Adipose tissue (tissue), 3 donors: ENCODE measurements around the gene CACNA1B. TPM values are rescaled to one million over a fixed set of nuclear protein-coding genes. Genes with fewer than 3 reads are reported as not detected.
"Not testable (repeated sequence)": the region's sequence is repeated elsewhere in the genome, so short reads cannot be mapped to it uniquely, and the experiment has no call there.

Experiments used
- H3K27ac ChIP-seq: one replicate; pipeline ENCODE4 v1.5.1; 2013; ENCODE audit warnings: low read depth, low read length
- WGBS, 3 donors: extraction: QIAGEN DNeasy Blood & Tissue Kit; methylation state at CpG; one replicate each; pipeline ENCODE4 v1.1.7; 2013; 5-methylcytosine and 5-hydroxymethylcytosine counted together
- polyA plus RNA-seq, 3 donors: library from polyadenylated mRNA; stranded (reverse); fragments of 200-250 nt; gene quantifications; one replicate each; pipeline ENCODE4 v1.2.3, GENCODE V29; 2013
- donor health status: healthy with polysubstance abuse.
- donor health status: Bipolar disorder and iron deficiency.
- donor health status: healthy.

Gene CACNA1B
- polyA plus RNA-seq, 3 donors: 0.04 to 0.20 TPM; not detected in 1

DNA sequence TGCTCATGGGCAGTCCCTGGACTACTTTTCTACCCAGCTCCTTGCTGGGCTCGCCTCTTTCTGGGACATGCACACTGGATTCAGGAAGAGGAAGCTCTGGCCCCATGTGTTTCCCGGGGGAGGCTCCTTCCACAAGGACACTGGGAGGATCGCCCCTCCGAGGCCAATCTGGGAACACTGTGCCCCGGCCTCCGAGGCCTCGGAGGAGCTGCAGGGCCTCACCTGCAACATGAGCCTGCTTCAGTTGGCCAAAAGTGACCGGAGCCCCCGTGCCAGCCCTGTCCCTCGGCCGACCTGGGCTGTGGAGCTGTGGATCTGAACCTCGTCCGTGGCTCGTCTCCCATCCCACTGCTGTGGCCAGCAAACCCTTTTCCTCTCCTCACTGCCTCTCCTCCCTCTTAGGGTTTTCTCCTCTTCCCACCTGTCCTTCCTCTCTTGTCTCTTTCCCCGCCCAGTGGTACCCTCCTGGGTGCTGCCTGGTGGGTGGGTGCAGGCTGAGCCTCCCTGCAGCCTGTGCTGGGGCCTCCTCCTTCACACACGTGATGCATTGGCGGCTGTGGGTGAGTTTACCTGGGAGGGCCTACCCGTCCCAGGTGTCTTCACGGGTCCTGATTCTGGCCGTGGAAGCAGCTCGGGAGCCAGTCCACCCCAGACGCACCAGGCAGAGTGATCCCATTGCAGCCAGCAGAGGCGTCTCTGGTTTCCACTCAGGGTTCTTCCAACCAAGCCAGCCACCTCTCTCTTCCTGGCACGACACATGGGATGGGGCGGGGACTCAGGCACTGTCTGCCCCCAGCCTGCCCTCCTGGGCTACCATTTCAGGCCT, 241.8 kb downstream of the CACNA1B start:
- WGBS, 3 donors: 83 to 90% (median 84%) methylated on average over 25 of the region's 25 CpGs
- H3K27ac ChIP-seq: no peak overlapping the region

DNA sequence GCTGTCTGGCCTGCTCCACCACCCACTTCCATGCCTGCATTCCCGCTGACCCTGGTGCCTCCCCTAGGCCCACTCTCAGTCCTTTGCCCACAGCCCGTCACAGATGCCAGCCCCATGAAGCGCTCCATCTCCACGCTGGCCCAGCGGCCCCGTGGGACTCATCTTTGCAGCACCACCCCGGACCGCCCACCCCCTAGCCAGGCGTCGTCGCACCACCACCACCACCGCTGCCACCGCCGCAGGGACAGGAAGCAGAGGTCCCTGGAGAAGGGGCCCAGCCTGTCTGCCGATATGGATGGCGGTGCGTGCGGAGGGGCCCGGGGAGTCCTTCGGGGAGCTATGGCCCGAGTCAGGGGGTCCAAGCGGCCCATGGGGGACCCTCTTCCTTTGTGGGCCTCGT, 242.5 kb downstream of the CACNA1B start:
- 91 to 92% (median 92%) methylated on average over 23 of the region's 23 CpGs for WGBS, 3 donors
- H3K27ac ChIP-seq: no peak overlapping the region

DNA sequence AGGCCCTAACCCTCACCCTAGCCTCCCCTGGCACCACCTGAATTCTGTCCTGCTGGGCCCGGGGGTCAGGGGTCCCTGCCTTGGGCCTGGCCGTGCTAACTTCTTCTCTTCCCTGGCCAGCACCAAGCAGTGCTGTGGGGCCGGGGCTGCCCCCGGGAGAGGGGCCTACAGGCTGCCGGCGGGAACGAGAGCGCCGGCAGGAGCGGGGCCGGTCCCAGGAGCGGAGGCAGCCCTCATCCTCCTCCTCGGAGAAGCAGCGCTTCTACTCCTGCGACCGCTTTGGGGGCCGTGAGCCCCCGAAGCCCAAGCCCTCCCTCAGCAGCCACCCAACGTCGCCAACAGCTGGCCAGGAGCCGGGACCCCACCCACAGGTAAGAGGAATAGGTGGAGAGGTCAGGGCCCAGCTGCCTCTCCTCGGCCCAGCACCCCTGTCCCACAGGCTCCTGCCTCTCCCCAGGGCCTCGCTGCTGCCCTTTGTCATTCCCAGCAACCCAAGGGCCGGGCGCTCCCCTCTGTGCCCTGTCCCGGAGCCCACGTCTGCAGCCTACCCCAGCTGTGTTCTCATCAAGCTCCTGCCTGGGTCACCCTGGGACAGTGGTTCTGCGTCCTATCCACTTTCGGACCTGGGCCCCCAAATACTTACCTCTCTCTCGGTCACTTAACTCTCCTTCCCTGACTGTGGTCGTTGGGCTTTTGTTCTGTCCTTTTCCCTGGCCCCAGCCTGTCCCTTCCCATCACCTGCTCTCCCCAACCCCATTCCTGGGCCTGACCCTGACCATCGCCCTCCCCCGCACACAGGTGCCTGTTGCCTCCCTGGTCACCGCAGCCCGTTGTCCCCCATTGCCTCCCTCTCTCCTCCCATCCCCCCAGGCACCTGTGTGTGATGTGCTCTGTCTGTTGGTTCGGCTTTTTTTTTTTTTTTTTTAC, 243.2 kb downstream of the CACNA1B start:
- H3K27ac ChIP-seq: no peak overlapping the region
- WGBS, 3 donors: 84 to 92% (median 92%) methylated on average over 25 to 36 of the region's 36 CpGs

DNA sequence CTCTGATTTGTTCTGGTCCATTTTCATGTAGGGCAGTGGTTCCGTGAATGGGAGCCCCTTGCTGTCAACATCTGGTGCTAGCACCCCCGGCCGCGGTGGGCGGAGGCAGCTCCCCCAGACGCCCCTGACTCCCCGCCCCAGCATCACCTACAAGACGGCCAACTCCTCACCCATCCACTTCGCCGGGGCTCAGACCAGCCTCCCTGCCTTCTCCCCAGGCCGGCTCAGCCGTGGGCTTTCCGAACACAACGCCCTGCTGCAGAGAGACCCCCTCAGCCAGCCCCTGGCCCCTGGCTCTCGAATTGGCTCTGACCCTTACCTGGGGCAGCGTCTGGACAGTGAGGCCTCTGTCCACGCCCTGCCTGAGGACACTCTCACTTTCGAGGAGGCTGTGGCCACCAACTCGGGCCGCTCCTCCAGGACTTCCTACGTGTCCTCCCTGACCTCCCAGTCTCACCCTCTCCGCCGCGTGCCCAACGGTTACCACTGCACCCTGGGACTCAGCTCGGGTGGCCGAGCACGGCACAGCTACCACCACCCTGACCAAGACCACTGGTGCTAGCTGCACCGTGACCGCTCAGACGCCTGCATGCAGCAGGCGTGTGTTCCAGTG, 244.0 kb downstream of the CACNA1B start:
- H3K27ac ChIP-seq: no peak overlapping the region
- WGBS, 3 donors: 88 to 93% (median 90%) methylated on average over 32 of the region's 32 CpGs

DNA sequence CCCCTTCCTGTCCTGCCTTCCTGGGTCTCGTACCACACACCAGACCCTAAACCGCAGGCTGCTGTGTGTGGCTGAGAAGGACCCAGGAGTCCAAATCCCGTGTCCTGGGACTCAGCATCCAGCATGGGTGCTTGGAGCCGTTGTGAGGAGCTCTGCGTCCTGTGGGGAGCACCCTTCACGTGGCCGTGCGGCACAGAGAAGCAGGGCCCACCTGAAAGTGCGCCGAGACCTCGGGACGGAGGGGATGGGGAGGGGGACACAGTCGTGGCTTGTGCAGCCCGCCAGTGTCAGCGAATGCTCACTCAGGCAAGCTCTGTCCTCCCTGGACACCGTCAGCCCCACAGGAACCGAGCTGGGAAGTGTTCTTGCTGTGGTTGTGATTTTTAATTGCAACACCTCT, 244.6 kb downstream of the CACNA1B start:
- 75 to 83% (median 76%) methylated on average over 17 of the region's 17 CpGs for WGBS, 3 donors
- H3K27ac ChIP-seq: no peak overlapping the region

DNA sequence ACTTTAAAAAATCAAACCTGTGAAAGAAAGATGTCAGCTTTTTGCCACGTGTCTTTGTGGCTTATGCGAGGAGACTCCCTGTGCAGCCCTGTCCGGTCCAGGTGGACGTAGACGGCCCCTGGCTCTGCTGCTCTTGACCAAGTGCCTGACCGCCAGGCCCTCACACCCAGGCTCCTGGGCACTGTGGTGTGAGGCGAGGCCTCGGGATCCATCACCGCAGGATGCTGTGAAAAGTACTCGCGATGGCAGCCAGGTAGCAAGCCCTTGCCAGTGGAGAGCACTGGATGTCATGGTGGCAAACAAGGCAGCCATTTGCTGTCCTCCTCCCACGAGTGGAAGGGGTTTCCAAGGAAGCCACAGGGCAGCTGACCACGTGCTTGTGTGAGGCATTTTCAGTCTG, 245.1 kb downstream of the CACNA1B start:
- 68 to 72% (median 68%) methylated on average over 13 of the region's 13 CpGs for WGBS, 3 donors
- H3K27ac ChIP-seq: no peak overlapping the region

DNA sequence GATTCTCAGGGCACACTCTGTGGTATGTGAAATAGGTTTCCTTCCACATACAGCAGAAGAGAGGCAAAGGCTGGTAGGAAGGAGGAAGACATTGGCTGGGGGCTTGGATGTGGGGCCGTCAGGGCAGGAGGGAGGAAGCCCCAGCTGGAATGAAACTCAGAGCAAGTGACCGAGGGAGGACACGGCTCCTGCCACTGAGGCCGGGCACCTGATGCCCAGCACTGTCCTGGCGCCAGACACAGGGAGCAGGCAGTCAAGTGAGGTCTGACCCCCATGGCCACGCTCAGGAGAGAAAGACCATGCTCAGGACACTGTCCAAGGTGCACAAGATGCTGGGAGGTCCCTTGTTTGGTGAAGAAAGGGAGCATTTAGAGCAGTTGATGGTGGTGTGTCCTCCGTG, 245.5 kb downstream of the CACNA1B start:
- H3K27ac ChIP-seq: no peak overlapping the region
- WGBS, 3 donors: 78 to 85% (median 79%) methylated on average over 7 of the region's 7 CpGs

DNA sequence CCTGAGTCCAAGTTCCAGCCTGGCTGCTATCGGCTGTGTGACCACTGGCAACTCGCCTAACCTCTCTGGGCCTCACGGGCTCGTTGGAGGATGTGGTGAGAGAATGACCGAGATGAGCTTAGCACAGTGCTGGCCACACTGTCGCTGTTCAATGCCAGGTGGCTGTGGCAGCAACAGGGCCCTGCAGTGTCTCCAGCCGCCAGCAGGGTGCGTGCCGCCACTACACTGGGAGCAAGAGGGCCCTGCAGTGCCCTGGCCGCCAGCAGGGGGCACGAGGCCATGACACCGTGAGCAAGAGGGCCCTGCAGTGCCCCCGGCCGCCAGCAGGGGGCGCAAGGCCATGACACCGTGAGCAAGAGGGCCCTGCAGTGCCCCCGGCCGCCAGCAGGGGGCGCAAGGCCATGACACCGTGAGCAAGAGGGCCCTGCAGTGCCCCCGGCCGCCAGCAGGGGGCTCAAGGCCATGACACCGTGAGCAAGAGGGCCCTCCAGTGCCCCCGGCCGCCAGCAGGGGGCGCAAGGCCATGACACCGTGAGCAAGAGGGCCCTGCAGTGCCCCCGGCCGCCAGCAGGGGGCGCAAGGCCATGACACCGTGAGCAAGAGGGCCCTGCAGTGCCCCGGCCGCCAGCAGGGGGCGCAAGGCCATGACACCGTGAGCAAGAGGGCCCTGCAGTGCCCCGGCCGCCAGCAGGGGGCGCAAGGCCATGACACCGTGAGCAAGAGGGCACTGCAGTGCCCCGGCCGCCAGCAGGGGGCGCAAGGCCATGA, 248.7 kb downstream of the CACNA1B start:
- H3K27ac ChIP-seq: not testable (repeated sequence)
- WGBS, 3 donors: 58 to 77% (median 72%) methylated on average over 4 to 15 of the region's 42 CpGs

DNA sequence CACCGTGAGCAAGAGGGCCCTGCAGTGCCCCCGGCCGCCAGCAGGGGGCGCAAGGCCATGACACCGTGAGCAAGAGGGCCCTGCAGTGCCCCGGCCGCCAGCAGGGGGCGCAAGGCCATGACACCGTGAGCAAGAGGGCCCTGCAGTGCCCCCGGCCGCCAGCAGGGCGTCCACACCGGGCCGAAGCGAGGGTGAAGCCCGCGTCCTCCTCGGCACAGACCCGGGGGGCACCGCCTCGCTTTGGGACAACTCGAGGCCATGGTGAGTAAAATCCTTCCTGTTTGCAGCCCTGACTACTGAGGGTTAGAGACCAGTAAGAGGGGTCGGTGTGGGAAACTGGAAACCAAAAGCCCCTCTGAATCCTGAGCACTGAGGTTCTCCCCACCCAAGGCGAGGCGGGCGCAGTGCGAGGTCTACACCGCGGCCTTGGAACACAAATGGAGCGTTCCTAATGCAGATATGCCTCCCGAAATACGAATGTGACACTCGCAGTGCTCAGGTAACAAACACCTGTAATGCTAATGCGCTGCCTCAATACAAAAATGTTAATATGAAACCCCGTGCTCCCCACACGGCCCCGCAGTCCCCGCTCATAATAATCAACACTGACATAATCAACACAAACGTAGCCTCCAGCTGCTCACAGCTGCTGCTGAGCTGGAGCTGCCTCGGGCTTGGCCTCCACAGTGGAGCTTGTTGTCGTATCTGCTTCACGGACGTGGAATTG, 249.4 kb downstream of the CACNA1B start:
- 79 to 91% (median 87%) methylated on average over 10 to 18 of the region's 43 CpGs for WGBS, 3 donors
- H3K27ac ChIP-seq: not testable (repeated sequence)

DNA sequence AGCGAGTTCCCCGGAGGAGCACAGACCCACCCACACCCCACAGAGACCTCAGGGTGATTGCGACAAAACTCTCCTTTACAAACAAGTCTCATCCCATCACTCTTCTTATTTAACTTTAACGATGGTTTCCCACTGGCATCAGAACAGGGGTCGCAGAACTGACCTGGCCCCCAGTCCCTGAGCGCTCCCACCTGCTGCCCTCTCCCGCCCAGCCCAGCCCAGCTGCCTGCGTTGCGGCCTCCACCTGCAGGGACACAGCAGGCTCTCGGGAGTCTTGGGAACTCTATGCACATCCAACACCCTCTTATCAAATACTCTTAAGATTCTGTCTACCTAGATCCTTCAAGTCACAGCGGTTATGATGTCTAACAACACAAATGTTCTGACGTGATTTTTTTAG, 250.4 kb downstream of the CACNA1B start:
- H3K27ac ChIP-seq: not testable (repeated sequence)
- 80 to 95% (median 87%) methylated on average over 8 to 11 of the region's 12 CpGs for WGBS, 3 donors

DNA sequence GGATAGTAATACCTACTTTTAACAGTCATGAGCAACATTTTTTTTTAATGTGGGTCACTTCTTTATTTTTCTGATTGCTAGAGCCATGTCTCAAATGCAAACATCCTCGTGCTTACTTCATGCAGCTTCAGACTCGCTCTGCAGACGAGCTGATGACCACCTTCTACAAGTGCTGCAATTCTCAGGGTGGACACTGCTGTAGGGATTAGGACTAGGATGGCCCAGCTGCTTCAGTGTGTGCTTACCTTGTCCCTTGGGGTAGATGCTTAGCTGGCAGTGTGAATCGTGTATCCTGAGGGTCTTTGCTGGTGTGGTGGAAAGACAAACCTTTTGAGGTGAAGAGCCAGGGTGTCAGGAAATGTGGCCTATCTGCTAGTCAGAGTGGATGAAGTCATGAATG, 251.7 kb downstream of the CACNA1B start:
- 62 to 77% (median 76%) methylated on average over 4 of the region's 4 CpGs for WGBS, 3 donors
- not testable (repeated sequence) for H3K27ac ChIP-seq

DNA sequence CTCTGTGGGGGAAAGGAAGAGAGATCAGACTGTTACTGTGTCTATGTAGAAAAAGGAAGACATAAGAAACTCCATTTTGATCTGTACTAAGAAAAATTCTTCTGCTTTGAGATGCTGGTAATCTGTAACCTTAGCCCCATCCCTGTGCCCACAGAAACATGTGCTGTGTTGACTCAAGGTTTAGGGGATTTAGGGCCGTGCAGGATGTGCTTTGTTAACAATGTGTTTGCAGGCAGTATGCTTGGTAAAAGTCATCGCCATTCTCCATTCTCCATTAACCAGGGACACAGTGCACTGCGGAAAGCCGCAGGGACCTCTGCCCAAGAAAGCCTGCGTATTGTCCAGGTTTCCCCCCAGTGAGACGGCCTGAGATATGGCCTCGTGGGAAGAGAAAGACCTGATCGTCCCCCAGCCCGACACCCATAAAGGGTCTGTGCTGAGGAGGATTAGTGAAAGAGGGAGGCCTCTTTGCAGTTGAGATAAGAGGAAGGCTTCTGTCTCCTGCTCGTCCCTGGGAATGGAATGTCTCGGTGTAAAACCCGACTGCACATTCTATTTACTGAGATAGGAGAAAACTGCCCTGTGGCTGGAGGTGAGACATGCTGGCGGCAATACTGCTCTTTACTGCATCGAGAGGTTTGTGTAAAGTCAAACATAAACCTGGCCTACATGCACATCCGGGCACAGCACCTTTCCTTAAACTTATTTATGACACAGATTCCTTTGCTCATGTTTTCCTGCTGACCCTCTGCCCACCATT, 255.5 kb downstream of the CACNA1B start:
- WGBS, 3 donors: 68 to 84% (median 74%) methylated on average over 15 of the region's 15 CpGs

DNA sequence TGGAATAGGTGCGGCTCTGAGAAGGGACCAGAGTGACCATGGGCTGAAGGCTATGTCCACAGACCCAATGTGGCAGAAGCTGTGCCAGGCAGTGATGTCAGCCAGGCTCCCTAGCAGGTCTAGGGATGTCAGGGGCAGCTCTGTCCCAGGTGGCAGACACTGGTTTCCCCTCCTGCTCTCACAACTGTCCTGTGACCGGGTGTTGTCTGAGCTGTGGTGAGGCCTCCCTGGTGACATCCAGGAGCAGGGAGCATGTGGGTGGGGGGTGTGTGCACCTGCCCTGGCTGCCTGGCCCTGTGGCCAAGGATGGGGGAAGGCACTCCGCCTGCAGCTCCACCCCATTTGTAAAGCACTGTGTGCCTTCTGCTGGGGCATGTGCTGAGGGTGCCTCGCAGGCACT, 257.0 kb downstream of the CACNA1B start:
- not testable (repeated sequence) for H3K27ac ChIP-seq
- 81 to 90% (median 87%) methylated on average over 4 of the region's 4 CpGs for WGBS, 3 donors

More for the DNA sequence above, 255.5 kb downstream of the CACNA1B start:
- not testable (repeated sequence) for H3K27ac ChIP-seq

DNA sequence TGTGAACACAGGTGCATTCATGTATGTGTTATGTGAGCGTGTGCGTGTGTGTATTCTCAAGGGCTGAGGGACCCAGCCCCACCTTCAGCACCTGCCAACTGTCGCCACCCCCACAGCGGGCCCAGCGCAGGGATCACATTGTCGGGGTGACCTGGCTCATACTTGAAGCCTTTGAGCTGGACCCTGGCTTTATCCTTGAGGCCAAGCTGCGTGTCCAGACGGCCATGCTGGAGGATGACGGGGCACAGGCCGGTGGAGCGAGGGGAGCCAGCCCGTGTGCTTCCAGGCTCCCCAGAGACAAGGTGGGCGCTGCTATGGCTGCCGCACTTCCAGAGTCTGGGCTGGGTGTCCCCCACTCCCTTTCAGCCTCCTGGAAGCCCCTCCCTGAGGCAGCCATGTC, 261.5 kb downstream of the CACNA1B start:
- not testable (repeated sequence) for H3K27ac ChIP-seq
- WGBS, 3 donors: 81 to 95% (median 92%) methylated on average over 9 to 14 of the region's 14 CpGs

DNA sequence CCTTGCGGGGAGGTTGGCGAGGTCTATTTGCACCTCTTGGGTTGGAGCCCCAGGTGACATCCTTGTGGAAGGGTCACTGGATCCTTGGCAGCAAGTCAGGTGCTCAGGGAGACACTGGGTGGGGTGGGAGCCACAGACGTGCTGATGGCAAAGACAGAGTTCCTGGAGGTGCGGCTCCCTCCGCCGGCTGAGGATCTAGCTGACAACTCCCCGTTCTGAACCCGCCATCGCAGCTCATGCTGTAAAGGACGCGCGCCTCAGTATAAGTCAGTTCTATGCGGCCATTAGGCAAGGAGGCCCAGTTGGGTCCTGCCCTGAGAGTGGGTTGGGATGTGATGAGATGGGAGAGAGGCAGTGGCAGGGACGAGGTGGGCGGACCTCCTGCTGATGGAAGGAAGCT, 263.4 kb downstream of the CACNA1B start:
- 90 to 92% (median 90%) methylated on average over 13 to 15 of the region's 15 CpGs for WGBS, 3 donors

DNA sequence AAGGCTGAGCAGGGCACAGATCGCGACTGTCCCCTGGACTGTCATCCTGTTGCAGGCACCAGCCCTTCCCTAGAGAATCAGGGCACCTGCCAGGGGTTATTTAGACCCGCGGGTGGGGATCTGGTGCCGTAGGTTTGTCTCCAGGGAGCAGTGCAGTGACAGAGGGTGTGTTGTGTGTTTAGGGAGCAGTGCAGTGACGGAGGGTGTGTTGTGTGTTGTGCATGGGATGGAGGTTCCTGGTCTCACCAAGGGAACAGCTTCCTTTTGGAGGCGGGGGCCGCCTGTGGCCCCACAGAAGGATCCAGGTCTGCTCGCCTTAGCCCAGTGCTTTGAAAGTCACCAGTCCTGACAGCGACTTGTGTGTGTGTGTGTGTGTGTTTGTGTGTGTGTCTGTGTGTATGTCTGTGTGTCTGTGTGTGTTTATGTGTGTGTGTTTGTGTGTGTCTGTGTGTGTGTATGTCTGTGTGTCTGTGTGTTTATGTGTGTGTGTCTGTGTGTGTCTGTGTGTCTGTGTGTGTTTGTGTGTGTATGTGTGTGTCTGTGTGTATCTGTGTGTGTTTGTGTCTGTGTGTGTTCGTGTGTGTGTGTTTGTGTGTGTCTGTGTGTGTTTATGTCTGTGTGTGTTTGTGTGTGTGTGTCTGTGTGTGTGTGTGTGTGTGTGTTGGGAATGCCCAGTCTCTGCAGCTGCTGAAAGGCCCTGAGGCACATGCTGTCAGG, 265.1 kb downstream of the CACNA1B start:
- WGBS, 3 donors: 68 to 89% (median 80%) methylated on average over 11 of the region's 11 CpGs
- H3K27ac ChIP-seq: not testable (repeated sequence)

More for the DNA sequence above, 263.4 kb downstream of the CACNA1B start:
- not testable (repeated sequence) for H3K27ac ChIP-seq
